GM12864 (cell line): ENCODE measurements around the gene EFCAB6.

ENCODE experiments used
- DNase-seq: peaks from one replicate; pipeline ENCODE4 v3.0.0-alpha.2; 2011; ENCODE audit warnings: low read depth
- H3K4me3 ChIP-seq: 2 replicates; pipeline ENCODE4 v1.5.1; 2011; ENCODE audit warnings: mild to moderate bottlenecking, low read depth, low read length, control low read depth
- CTCF ChIP-seq: IDR thresholded peaks from 2 replicates; pipeline ENCODE4 v1.5.1; 2011; ENCODE audit warnings: low read depth, mild to moderate bottlenecking, moderate library complexity, low read length, control low read depth, inconsistent platforms; ENCODE audit errors: missing control alignments

EFCAB6 gene

GRCh38 chr22:43847376-43848289 is 35.5 kb upstream of the EFCAB6 start:
- TF ChIP-seq CTCF: no peak
- no peak overlapping the region for H3K4me3 ChIP-seq

GRCh38 chr22:43846966-43847365 is 34.9 kb upstream of the EFCAB6 start:
- TF ChIP-seq CTCF: no peak
- H3K4me3 ChIP-seq: no peak overlapping the region
- DNase-seq: no peak

More at GRCh38 chr22:43847376-43848289, 35.5 kb upstream of the EFCAB6 start:
- DNase-seq: no peak

- no peak for DNase-seq
- no peak for TF ChIP-seq CTCF
- no peak overlapping the region for H3K4me3 ChIP-seq
Measured at GRCh38 chr22:43845981-43846380, 33.9 kb upstream of the EFCAB6 start.

GRCh38 chr22:43844560-43845545 is 32.7 kb upstream of the EFCAB6 start:
- TF ChIP-seq CTCF: no peak
- DNase-seq: no peak
- no peak overlapping the region for H3K4me3 ChIP-seq

GRCh38 chr22:43843783-43844530 is 31.9 kb upstream of the EFCAB6 start:
- H3K4me3 ChIP-seq: no peak overlapping the region
- no peak for DNase-seq
- TF ChIP-seq CTCF: no peak

GRCh38 chr22:43841742-43842141 is 29.6 kb upstream of the EFCAB6 start:
- no peak for TF ChIP-seq CTCF
- no peak for DNase-seq
- H3K4me3 ChIP-seq: no peak overlapping the region
